Measurements from ENCODE around the gene PRKD1.

PRKD1 gene

DNA sequence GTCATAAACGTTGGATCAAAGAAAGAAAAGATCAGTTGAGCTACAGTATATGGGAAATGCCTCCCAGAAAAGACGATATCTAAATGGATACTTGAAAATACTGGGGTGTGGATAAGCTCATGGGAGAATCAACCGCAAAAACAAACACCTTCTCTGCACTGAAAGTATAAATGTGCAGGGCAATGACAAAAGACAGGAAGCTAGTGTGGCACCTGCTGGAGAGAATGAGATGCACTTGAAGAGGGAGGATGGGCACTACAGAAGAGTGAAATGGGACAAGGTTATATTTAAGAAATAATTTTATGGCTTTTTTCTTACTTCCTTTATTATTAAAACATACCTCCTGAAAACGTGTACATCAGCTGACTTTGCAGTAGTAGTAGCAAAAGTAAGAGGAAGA lies 153.7 kb downstream of the PRKD1 start:
- Histone ChIP-seq H3K4me1 (ENCODE audit: insufficient read depth, low read length, poor library complexity, severe bottlenecking) (no peaks in the 10 kb centered on the region), H3K4me2 (ENCODE audit: low read depth, low read length, poor library complexity, severe bottlenecking) (no peak overlapping the region), H3K36me3 (ENCODE audit: insufficient read depth, low read length) (no peaks in the 10 kb centered on the region), H3F3A (ENCODE audit: low read depth) (no peaks in the 10 kb centered on the region), H3K79me2 (ENCODE audit: insufficient read depth, low read length) (no peaks in the 10 kb centered on the region), H3K9me2 (replicated peaks; ENCODE audit: low read depth, low read length) (no peaks in the 10 kb centered on the region), H3K27me3 (ENCODE audit: insufficient read depth, low read length, poor library complexity, severe bottlenecking) (no peaks in the 10 kb centered on the region), H3K4me3 (ENCODE audit: low read length, poor library complexity, severe bottlenecking) (no peak overlapping the region), H3K9ac (ENCODE audit: low read depth, low read length, poor library complexity, severe bottlenecking) (no peak overlapping the region), H4K20me1 (ENCODE audit: insufficient read depth, low read length, poor library complexity, severe bottlenecking) (no peaks in the 10 kb centered on the region), H2AFZ (ENCODE audit: low read length) (no peak overlapping the region), H3K9me3 (ENCODE audit: insufficient read depth, low read depth, low read length) (no peaks in the 10 kb centered on the region)
- no peak for TF ChIP-seq EZH2phosphoT487 (IDR thresholded peaks at IDR 0.05; ENCODE audit: borderline replicate concordance)
- TF ChIP-seq, protein P1, sequence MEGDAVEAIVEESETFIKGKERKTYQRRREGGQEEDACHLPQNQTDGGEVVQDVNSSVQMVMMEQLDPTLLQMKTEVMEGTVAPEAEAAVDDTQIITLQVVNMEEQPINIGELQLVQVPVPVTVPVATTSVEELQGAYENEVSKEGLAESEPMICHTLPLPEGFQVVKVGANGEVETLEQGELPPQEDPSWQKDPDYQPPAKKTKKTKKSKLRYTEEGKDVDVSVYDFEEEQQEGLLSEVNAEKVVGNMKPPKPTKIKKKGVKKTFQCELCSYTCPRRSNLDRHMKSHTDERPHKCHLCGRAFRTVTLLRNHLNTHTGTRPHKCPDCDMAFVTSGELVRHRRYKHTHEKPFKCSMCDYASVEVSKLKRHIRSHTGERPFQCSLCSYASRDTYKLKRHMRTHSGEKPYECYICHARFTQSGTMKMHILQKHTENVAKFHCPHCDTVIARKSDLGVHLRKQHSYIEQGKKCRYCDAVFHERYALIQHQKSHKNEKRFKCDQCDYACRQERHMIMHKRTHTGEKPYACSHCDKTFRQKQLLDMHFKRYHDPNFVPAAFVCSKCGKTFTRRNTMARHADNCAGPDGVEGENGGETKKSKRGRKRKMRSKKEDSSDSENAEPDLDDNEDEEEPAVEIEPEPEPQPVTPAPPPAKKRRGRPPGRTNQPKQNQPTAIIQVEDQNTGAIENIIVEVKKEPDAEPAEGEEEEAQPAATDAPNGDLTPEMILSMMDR (conservative IDR thresholded peaks at IDR 0.05; ENCODE audit: low read length) = no peak

DNA sequence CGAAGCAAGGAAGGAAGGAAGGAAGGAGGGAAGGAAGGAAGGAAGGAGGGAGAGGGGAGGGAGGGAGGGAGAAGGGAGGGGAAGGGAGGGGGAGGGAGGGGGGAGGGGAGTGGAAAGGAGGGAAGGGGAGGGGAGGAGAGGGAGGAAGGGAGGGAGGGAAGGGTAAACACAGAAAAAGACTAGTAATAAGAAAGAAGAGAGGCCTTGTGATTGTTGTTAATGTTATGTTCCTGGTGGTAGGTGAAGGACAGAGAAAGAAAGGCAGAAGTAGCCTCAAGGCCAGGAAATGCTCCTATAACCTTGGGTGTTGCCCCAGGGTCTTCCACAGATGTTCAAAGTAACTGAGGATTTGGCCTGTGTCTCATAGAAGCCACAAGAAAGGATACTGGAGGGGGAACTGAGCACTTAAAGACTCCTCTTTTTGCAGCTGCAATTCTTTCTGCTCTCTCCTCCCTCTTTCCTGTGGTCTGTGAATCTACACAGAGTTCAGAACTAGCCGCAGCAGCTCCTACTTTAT lies 164.2 kb downstream of the PRKD1 start:
- Histone ChIP-seq H3K9me2 (replicated peaks; ENCODE audit: low read depth, low read length) (no peaks in the 10 kb centered on the region), H3K36me3 (ENCODE audit: insufficient read depth, low read length) (no peaks in the 10 kb centered on the region), H3K4me3 (ENCODE audit: low read length, poor library complexity, severe bottlenecking) (no peak overlapping the region), H3K9me3 (ENCODE audit: insufficient read depth, low read depth, low read length) (no peaks in the 10 kb centered on the region), H3K4me1 (ENCODE audit: insufficient read depth, low read length, poor library complexity, severe bottlenecking) (no peaks in the 10 kb centered on the region), H3K79me2 (ENCODE audit: insufficient read depth, low read length) (no peaks in the 10 kb centered on the region), H4K20me1 (ENCODE audit: insufficient read depth, low read length, poor library complexity, severe bottlenecking) (no peaks in the 10 kb centered on the region), H3K27me3 (ENCODE audit: insufficient read depth, low read length, poor library complexity, severe bottlenecking) (no peaks in the 10 kb centered on the region), H2AFZ (ENCODE audit: low read length) (no peak overlapping the region), H3K9ac (ENCODE audit: low read depth, low read length, poor library complexity, severe bottlenecking) (no peak overlapping the region), H3K4me2 (ENCODE audit: low read depth, low read length, poor library complexity, severe bottlenecking) (no peak overlapping the region), H3F3A (ENCODE audit: low read depth) (no peaks in the 10 kb centered on the region)
- TF ChIP-seq, protein P1 (conservative IDR thresholded peaks at IDR 0.05; ENCODE audit: low read length) = no peak
- no peak for TF ChIP-seq EZH2phosphoT487 (IDR thresholded peaks at IDR 0.05; ENCODE audit: borderline replicate concordance)

- H4K20me1 ChIP-seq (ENCODE audit: insufficient read depth, low read length, poor library complexity, severe bottlenecking) = no peaks in the 10 kb centered on the region
- H3K79me2 ChIP-seq (ENCODE audit: insufficient read depth, low read length) = no peaks in the 10 kb centered on the region
- no peak for TF ChIP-seq EZH2phosphoT487 (IDR thresholded peaks at IDR 0.05; ENCODE audit: borderline replicate concordance)
- TF ChIP-seq, protein P1 (conservative IDR thresholded peaks at IDR 0.05; ENCODE audit: low read length) = no peak
- H3K4me2 ChIP-seq (ENCODE audit: low read depth, low read length, poor library complexity, severe bottlenecking) = no peak overlapping the region
- H3K9me3 ChIP-seq (ENCODE audit: insufficient read depth, low read depth, low read length) = no peaks in the 10 kb centered on the region
- H3K9me2 ChIP-seq (replicated peaks; ENCODE audit: low read depth, low read length) = no peaks in the 10 kb centered on the region
- no peaks in the 10 kb centered on the region for H3F3A ChIP-seq (ENCODE audit: low read depth)
- H3K36me3 ChIP-seq (ENCODE audit: insufficient read depth, low read length) = no peaks in the 10 kb centered on the region
- no peak overlapping the region for H3K4me3 ChIP-seq (ENCODE audit: low read length, poor library complexity, severe bottlenecking)
- no peak overlapping the region for H3K9ac ChIP-seq (ENCODE audit: low read depth, low read length, poor library complexity, severe bottlenecking)
- H2AFZ ChIP-seq (ENCODE audit: low read length) = no peak overlapping the region
- H3K27me3 ChIP-seq (ENCODE audit: insufficient read depth, low read length, poor library complexity, severe bottlenecking) = no peaks in the 10 kb centered on the region
- H3K4me1 ChIP-seq (ENCODE audit: insufficient read depth, low read length, poor library complexity, severe bottlenecking) = no peaks in the 10 kb centered on the region
Observed at GRCh38 chr14:29759521-29760340, 167.9 kb downstream of the PRKD1 start.
